ENCODE data around the gene L3MBTL2.
A peak's percentile ranks its signal among the peaks of the same experiment; 100 is the strongest.
"Not testable (repeated sequence)": the region's sequence is repeated elsewhere in the genome, so short reads cannot be mapped to it uniquely, and the experiment has no call there.

Gene L3MBTL2

GRCh38 chr22:41204992-41205900 lies at the start of gene L3MBTL2:
L3MBTL2 (plus strand) TSS chr22:41205312; CDS start chr22:41205363, 51 bp downstream.
- FAIRE-seq = peak; percentile 91

GRCh38 chr22:41157083-41157482 lies 48.0 kb upstream of the L3MBTL2 start:
- no peak for FAIRE-seq

GRCh38 chr22:41169157-41169556 lies 36.0 kb upstream of the L3MBTL2 start:
- no peak for FAIRE-seq

- FAIRE-seq = no peak
Observed at GRCh38 chr22:41171996-41172395, 33.1 kb upstream of the L3MBTL2 start.

- no peak for FAIRE-seq
Observed at GRCh38 chr22:41175546-41175945, 29.6 kb upstream of the L3MBTL2 start.

- FAIRE-seq = no peak
Observed at GRCh38 chr22:41177040-41177621, 28.0 kb upstream of the L3MBTL2 start.

- FAIRE-seq = no peak
Observed at GRCh38 chr22:41177622-41178424, 27.3 kb upstream of the L3MBTL2 start.

GRCh38 chr22:41178425-41178975 lies 26.6 kb upstream of the L3MBTL2 start:
- FAIRE-seq = no peak

GRCh38 chr22:41180362-41180761 lies 24.8 kb upstream of the L3MBTL2 start:
- not testable (repeated sequence) for FAIRE-seq

GRCh38 chr22:41180926-41181325 lies 24.2 kb upstream of the L3MBTL2 start:
- FAIRE-seq = no peak

- no peak for FAIRE-seq
Observed at GRCh38 chr22:41181349-41182241, 23.5 kb upstream of the L3MBTL2 start.

GRCh38 chr22:41184679-41185078 lies 20.4 kb upstream of the L3MBTL2 start:
- FAIRE-seq = no peak

- FAIRE-seq = no peak
Observed at GRCh38 chr22:41191467-41191866, 13.6 kb upstream of the L3MBTL2 start.

- FAIRE-seq = no peak
Observed at GRCh38 chr22:41193829-41194228, 11.3 kb upstream of the L3MBTL2 start.

GRCh38 chr22:41197038-41197972 lies 7.8 kb upstream of the L3MBTL2 start:
- no peak for FAIRE-seq

GRCh38 chr22:41198027-41198580 lies 7.0 kb upstream of the L3MBTL2 start:
- no peak for FAIRE-seq

GRCh38 chr22:41201141-41201540 lies 4.0 kb upstream of the L3MBTL2 start:
- FAIRE-seq = no peak

- FAIRE-seq = no peak
Observed at GRCh38 chr22:41203118-41203517, 2.0 kb upstream of the L3MBTL2 start.

GRCh38 chr22:41204066-41204465 lies 1.0 kb upstream of the L3MBTL2 start:
- no peak for FAIRE-seq

GRCh38 chr22:41206719-41207118 lies 1.6 kb downstream of the L3MBTL2 start:
- no peak for FAIRE-seq

GRCh38 chr22:41215409-41215808 lies 10.3 kb downstream of the L3MBTL2 start:
- no peak for FAIRE-seq
